Left lung (tissue), 10 donors: Measurements from ENCODE around the gene SORD. TPM values are rescaled to one million over a fixed set of nuclear protein-coding genes. Genes with fewer than 3 reads are reported as not detected.

Experiments used
- ATAC-seq: fragments of 200-7000 bp; cut with Tn5 transposase; one replicate; pipeline ENCODE4 v1.9.1; 2020; ENCODE audit warnings: moderate library complexity
- DNase-seq, 4 donors: peaks; one replicate each; pipeline ENCODE4 v3.0.0-alpha.2; 2013 to 2020
- H3K27ac ChIP-seq, 2 donors: fragments of 200-600 bp; sonication (generic) in 1 of 2; one replicate each; pipeline versions ENCODE4 v1.5.0 to v1.8.0; 2020 to 2021
- H3K27me3 ChIP-seq, 2 donors: fragments of 200-600 bp; sonication (generic) in 1 of 2; one replicate each; pipeline versions ENCODE4 v1.5.0 to v1.8.0; 2020 to 2021
- H3K36me3 ChIP-seq, 2 donors: fragments of 200-600 bp; sonication (generic) in 1 of 2; one replicate each; pipeline versions ENCODE4 v1.5.0 to v1.8.0; 2020 to 2021
- H3K4me1 ChIP-seq, 2 donors: fragments of 200-600 bp; one replicate each; pipeline ENCODE4 v1.8.0; 2021
- H3K4me3 ChIP-seq, 2 donors: fragments of 200-600 bp; sonication (generic) in 1 of 2; one replicate each; pipeline versions ENCODE4 v1.5.0 to v1.8.0; 2020 to 2021; ENCODE audit warnings: mild to moderate bottlenecking in 1 of 2
- H3K9me3 ChIP-seq, 2 donors: fragments of 200-600 bp; sonication (generic) in 1 of 2; one replicate each; pipeline versions ENCODE4 v1.5.0 to v1.8.0; 2020 to 2021
- intact Hi-C, 2 donors: fragments of 100-400 bp; cut with DNase I; formaldehyde crosslinking; loops; one replicate each; pipeline versions ENCODE4 v1.11.2 to v1.14.2; 2022
- polyA plus RNA-seq, 6 donors: library from polyadenylated mRNA; unstranded; fragments of 120-200 nt; gene quantifications; one replicate each; pipeline ENCODE4 v1.2.1, GENCODE V29; 2013; ENCODE audit not compliant: insufficient read length in 6 of 6
- total RNA-seq, 2 donors: library from RNA; stranded (reverse); fragmentation: NEBNext Ultra II Directional; extraction: Animal tissue kit (Norgen Biotek cat#: 25700); gene quantifications; one replicate each; pipeline ENCODE4 v1.2.1, GENCODE V29; 2021
- TF ChIP-seq, protein P1 (sequence below), 2 donors: fragments of 200-600 bp; sonication (generic) in 1 of 2; IDR thresholded peaks; one replicate each; pipeline versions ENCODE4 v1.5.0 to v1.8.0; 2021; ENCODE audit warnings: antibody characterized with exemption in 2 of 2
- donor health status: DM: no; HTN: yes; CAD: no.
- donor health status: DM: no; HTN: no; CAD: no.

Gene SORD
- total and polyA plus RNA-seq, 8 donors = 13.8 to 34.9 (median 30.2) TPM

DNA sequence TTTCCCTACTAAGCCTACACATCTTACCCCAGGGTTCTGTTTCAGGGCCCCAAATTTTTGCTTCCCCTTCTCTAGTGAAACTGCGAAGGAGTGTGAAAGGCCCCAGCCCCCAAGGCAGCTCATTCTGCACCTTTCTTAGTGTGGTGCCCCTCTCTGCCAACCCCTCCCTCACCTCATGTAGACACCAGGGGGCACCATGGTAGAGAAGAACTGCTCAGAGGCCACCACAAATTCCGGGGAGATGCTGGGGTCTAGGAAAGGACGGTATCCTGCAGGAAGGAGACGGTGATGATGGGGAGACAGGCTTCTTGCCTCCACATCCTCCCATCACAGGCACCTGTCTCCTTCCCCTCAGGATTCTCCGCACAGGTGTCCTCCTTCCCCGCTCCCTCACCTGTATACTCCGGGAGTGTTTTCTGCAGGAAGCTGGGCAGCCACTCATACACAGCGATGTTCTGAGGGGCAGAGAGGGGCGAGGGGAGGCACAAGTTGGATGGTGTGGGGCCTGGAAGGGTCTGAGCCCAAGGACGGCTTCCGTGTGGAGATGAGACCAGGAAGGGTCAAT, 87.3 kb downstream of the SORD start:
- DNase-seq (peak in 1 of 4 donors; percentile 10), ATAC-seq (no peak)
- Histone ChIP-seq H3K27me3 (peaks cover 48 to 93% of the 10 kb centered on the region in 2 donors), H3K27ac (no peak overlapping the region), H3K36me3 (no peaks in the 10 kb centered on the region), H3K4me1 (peaks cover 0 to 13% of the 10 kb centered on the region in 2 donors), H3K4me3 (no peak overlapping the region), H3K9me3 (no peaks in the 10 kb centered on the region)
- intact Hi-C loops = no loop called here
- TF ChIP-seq, protein P1, sequence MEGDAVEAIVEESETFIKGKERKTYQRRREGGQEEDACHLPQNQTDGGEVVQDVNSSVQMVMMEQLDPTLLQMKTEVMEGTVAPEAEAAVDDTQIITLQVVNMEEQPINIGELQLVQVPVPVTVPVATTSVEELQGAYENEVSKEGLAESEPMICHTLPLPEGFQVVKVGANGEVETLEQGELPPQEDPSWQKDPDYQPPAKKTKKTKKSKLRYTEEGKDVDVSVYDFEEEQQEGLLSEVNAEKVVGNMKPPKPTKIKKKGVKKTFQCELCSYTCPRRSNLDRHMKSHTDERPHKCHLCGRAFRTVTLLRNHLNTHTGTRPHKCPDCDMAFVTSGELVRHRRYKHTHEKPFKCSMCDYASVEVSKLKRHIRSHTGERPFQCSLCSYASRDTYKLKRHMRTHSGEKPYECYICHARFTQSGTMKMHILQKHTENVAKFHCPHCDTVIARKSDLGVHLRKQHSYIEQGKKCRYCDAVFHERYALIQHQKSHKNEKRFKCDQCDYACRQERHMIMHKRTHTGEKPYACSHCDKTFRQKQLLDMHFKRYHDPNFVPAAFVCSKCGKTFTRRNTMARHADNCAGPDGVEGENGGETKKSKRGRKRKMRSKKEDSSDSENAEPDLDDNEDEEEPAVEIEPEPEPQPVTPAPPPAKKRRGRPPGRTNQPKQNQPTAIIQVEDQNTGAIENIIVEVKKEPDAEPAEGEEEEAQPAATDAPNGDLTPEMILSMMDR (IDR thresholded peaks at IDR 0.05) = no peak

DNA sequence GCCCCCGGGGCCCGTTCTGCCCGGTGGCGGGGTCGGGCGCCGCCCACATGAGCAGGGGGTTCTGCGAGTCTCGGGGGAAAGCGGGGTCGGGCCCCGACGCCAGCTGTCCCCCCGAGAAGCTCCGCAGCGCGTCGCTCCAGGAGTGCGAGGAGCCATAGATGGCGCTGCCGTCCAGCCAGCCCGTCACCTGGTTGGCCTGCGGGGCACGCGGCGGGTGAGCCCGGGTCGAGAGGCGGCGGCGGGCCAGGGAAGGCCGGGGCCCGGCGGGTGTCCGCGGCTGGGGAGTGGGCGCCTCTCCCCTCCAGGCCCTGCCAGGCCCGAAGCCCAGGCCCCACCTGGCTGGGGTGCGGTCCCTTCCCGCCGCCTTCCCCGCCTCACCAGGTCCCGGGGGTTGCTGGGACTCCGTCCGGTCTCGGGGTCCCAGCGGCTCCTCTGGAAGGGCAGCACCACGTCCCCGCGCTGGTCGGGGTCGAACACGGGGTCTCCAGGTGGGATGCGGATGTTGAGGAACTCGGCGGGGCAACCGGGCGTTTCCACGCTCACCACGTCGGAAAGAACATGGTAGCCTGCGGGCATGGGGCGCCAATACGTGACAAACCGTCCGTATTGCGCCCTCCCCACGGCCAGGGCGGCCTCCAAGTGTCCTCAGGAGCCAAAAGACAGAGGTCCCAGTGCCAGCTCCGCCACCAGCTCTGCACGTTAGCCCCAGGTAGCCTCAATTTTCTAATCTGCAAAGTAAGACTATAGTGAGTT, 88.6 kb downstream of the SORD start:
- Histone ChIP-seq H3K27ac (no peak overlapping the region), H3K4me1 (peaks cover 2 to 19% of the 10 kb centered on the region in 2 donors), H3K36me3 (no peaks in the 10 kb centered on the region), H3K27me3 (peaks cover 61 to 96% of the 10 kb centered on the region in 2 donors), H3K9me3 (no peaks in the 10 kb centered on the region), H3K4me3 (no peak overlapping the region)
- peak; percentile 20 for ATAC-seq
- TF ChIP-seq, protein P1 (IDR thresholded peaks at IDR 0.05) = no peak
- peak in 1 of 4 donors; percentile 21 for DNase-seq
- intact Hi-C loops = no loop called here

DNA sequence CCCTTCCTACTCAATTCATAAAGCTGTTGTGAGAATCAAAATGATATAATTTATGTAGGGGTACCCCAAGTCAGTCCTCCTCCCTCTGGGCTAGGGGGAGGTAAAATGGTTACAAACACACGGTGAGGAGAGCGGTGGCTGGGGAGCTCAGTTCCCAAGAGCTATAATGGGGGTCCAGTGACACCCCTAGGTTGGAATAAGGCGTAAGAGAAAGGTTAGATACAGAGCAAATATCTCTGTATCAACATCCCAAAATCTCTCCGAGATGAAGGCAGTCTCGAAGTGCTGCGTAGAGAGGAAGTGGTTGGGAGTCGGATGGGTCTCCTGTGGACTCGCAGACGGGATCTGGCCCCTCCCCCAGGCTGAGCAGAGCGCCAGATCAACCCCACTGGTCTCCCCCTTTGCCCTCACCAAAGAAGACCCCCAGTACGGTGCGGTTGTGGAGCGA, 89.2 kb downstream of the SORD start:
- intact Hi-C loops = no loop called here
- Histone ChIP-seq H3K9me3 (no peaks in the 10 kb centered on the region), H3K36me3 (no peaks in the 10 kb centered on the region), H3K4me1 (peaks cover 8 to 25% of the 10 kb centered on the region in 2 donors), H3K27ac (no peak overlapping the region), H3K27me3 (peaks cover 67 to 96% of the 10 kb centered on the region in 2 donors), H3K4me3 (no peak overlapping the region)
- ATAC-seq (no peak), DNase-seq (no peak)
- TF ChIP-seq, protein P1 (IDR thresholded peaks at IDR 0.05) = no peak

DNA sequence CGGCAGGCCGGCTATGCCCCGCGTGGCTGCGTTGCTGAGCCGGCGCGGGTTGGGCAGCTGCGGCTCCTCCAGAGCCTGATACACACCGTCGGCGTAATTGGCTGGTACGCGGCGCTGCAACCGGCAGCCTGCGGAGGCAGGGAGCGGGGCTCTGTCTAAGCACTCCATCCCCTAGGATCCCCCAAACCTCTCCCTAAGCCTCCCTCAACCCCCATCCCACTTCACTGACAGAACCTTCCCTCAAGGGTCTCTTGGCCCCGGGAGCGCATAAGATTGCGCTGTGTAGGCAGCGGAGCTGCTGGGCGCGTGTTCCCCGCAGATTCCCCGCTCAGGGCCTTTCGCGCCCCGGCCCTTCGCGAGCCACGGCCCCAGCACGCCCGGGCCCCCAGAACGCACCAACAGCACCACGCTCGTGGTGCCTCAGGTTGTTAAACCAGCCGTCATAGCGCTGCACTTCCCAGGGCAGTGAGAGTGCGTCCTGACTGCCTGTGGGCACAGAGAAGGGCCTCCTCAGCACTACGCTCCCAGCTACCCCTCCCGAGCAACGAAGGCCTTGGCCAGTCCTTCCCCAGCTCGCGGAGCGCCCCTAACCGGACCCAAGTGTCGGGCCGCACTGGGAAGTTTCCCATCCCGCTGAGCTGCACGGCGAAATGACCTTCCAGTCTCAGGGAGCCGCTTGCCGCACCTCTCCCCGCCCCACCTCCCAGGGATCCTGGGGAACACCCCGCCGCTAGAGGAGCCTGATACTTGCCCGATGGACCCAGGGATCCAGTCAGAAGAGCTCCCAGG, 89.8 kb downstream of the SORD start:
- Histone ChIP-seq H3K27me3 (peaks cover 73 to 99% of the 10 kb centered on the region in 2 donors), H3K36me3 (no peaks in the 10 kb centered on the region), H3K27ac (no peak overlapping the region), H3K4me3 (no peak overlapping the region), H3K9me3 (no peaks in the 10 kb centered on the region), H3K4me1 (peaks cover 9 to 31% of the 10 kb centered on the region in 2 donors)
- TF ChIP-seq, protein P1 (IDR thresholded peaks at IDR 0.05) = no peak
- peak in 2 of 4 donors; percentile 30 to 77 for DNase-seq
- intact Hi-C loops = no loop called here
- no peak for ATAC-seq
